Panc1 (cell line): Measurements from ENCODE around the gene FABP1. TPM values are rescaled to one million over a fixed set of nuclear protein-coding genes. Genes with fewer than 3 reads are reported as not detected.

Source experiments
- ATAC-seq: fragments of 200-7000 bp; cut with Tn5 transposase; 2 replicates; pipeline ENCODE4 v1.9.1; 2020; ENCODE audit warnings: mild to moderate bottlenecking, moderate library complexity
- BruUV-seq: library from RNA; stranded (reverse); fragments of 400-500 nt; replicated peaks from 2 replicates; lab custom pipeline; 2021; lab: Mats Ljungman, UMichigan
- CTCF ChIA-PET: fragments of 300-600 bp; sonication (Branson Sonifier 250); formaldehyde crosslinking; loops from one replicate; lab custom pipeline; 2022; ENCODE audit warnings: antibody characterized with exemption; lab: Charles Lee
- POLR2A ChIA-PET: fragments of 300-600 bp; sonication (Branson Sonifier 250); formaldehyde crosslinking; loops from one replicate; lab custom pipeline; 2022; ENCODE audit warnings: antibody characterized with exemption; lab: Charles Lee
- DNase-seq: peaks from one replicate; pipeline ENCODE4 v3.0.0-alpha.2; 2010; ENCODE audit warnings: low read depth, low spot score
- H3K27ac ChIP-seq: 2 replicates; pipeline ENCODE4 v1.5.1; 2011; ENCODE audit warnings: mild to moderate bottlenecking, low read length, inconsistent platforms
- H3K27me3 ChIP-seq: fragments of 200-500 bp; sonication (Bioruptor generic); 2 replicates; pipeline ENCODE4 v1.6.0; 2014; ENCODE audit warnings: low read length, inconsistent platforms; ENCODE audit not compliant: control insufficient read depth, insufficient read depth
- H3K36me3 ChIP-seq: fragments of 200-500 bp; sonication (Bioruptor generic); 2 replicates; pipeline ENCODE4 v1.5.1; 2014; ENCODE audit warnings: inconsistent platforms, mild to moderate bottlenecking, low read length, moderate library complexity; ENCODE audit not compliant: control insufficient read depth, insufficient read depth
- H3K4me1 ChIP-seq: 2 replicates; pipeline ENCODE4 v1.5.1; 2011; ENCODE audit warnings: inconsistent platforms, mild to moderate bottlenecking, low read length, moderate library complexity; ENCODE audit not compliant: control insufficient read depth, insufficient read depth
- H3K4me3 ChIP-seq, 2 experiments: 2 replicates each; pipeline ENCODE4 v1.5.1; 2011 to 2012; ENCODE audit warnings: low read depth in 2 of 2, low read length in 2 of 2, mild to moderate bottlenecking in 2 of 2, inconsistent platforms in 1 of 2, moderate library complexity in 1 of 2
- H3K9me3 ChIP-seq: fragments of 200-500 bp; sonication (Bioruptor generic); 2 replicates; pipeline ENCODE4 v1.5.1; 2014; ENCODE audit warnings: low read depth, mild to moderate bottlenecking, inconsistent platforms, low read length, moderate library complexity; ENCODE audit not compliant: control insufficient read depth, insufficient read depth
- CTCF ChIP-seq: fragments of 450-650 bp; IDR thresholded peaks from 2 replicates; pipeline ENCODE4 v1.5.1; 2017; ENCODE audit warnings: mild to moderate bottlenecking
- POLR2AphosphoS5 ChIP-seq: IDR thresholded peaks from 2 replicates; pipeline ENCODE4 v1.6.1; 2012; ENCODE audit warnings: mild to moderate bottlenecking, low read depth, low read length, moderate library complexity
- REST ChIP-seq, 2 experiments: IDR thresholded peaks; 2 replicates each; pipeline ENCODE4 v1.6.1; 2011 to 2012; ENCODE audit warnings: low read depth in 2 of 2, control low read depth in 1 of 2, low read length in 1 of 2, mild to moderate bottlenecking in 1 of 2, moderate library complexity in 1 of 2; ENCODE audit not compliant: insufficient read depth in 1 of 2
- SIN3A ChIP-seq: IDR thresholded peaks from 2 replicates; pipeline ENCODE4 v1.6.1; 2012; ENCODE audit warnings: low read depth, mild to moderate bottlenecking, low read length, moderate library complexity, borderline replicate concordance; ENCODE audit not compliant: insufficient read depth
- TCF7L2 ChIP-seq: IDR thresholded peaks from 2 replicates; pipeline ENCODE4 v1.6.1; 2011; ENCODE audit warnings: mild to moderate bottlenecking, low read depth, low read length, inconsistent platforms
- in situ Hi-C: cut with HindIII; loops from 2 replicates; pipeline ENCODE4 v1.10.0; 2016; ENCODE audit warnings: low sequenced_read_pairs, low pct_unique_long_range_greater_than_20kb
- intact Hi-C: fragments of 100-400 bp; cut with micrococcal nuclease; formaldehyde crosslinking; loops from one replicate; pipeline ENCODE4 v1.10.0; 2022; ENCODE audit not compliant: unreplicated experiment
- total RNA-seq: library from RNA; stranded (reverse); gene quantifications from one replicate; pipeline ENCODE4 v1.2.1, GENCODE V29; 2021; ENCODE audit not compliant: unreplicated experiment

The FABP1 gene
- total RNA-seq, 1 experiment from 2014 or later, result 0.36 TPM

- Histone ChIP-seq H3K36me3 (no peaks in the 10 kb centered on the region), H3K9me3 (no peaks in the 10 kb centered on the region), H3K4me1 (no peaks in the 10 kb centered on the region), H3K27me3 (no peaks in the 10 kb centered on the region; the same call in none of the 2 replicates), H3K27ac (no peak overlapping the region), H3K4me3 (no peak overlapping the region)
- ChIA-PET POLR2A (no interaction called here), CTCF (no interaction called here)
- in situ Hi-C loops, result no loop called here
- TF ChIP-seq CTCF (no peak), SIN3A (no peak), REST (IDR thresholded peaks at IDR 0.05; ENCODE audit: insufficient read depth in 1 of 2, low read depth in 2 of 2, low read length in 1 of 2) (no peak), TCF7L2 (no peak), POLR2AphosphoS5 (no peak)
- DNase-seq (no peak), ATAC-seq (no peak)
- BruUV-seq, result no TSS peak
- intact Hi-C loops, result no loop called here
Measured at GRCh38 chr2:88125924-88126771, 1.7 kb downstream of the FABP1 start.

- intact Hi-C loops (no loop called here), in situ Hi-C loops (no loop called here)
- Histone ChIP-seq H3K36me3 (no peaks in the 10 kb centered on the region), H3K27me3 (no peaks in the 10 kb centered on the region; the same call in none of the 2 replicates), H3K4me1 (no peaks in the 10 kb centered on the region), H3K4me3 (no peak overlapping the region), H3K9me3 (no peaks in the 10 kb centered on the region), H3K27ac (no peak overlapping the region)
- ATAC-seq, result no peak
- ChIA-PET CTCF (no interaction called here), POLR2A (no interaction called here)
- DNase-seq, result no peak
- TF ChIP-seq TCF7L2 (no peak), SIN3A (no peak)
- no TSS peak for BruUV-seq
Measured at GRCh38 chr2:88125344-88125923, 2.4 kb downstream of the FABP1 start.
